ENCODE measurements around the gene STXBP3. TPM values are rescaled to one million over a fixed set of nuclear protein-coding genes. Genes with fewer than 3 reads are reported as not detected.

The STXBP3 gene
- polyA plus RNA-seq, 4 donors: 61.9 to 88.9 (median 67.3) TPM

DNA sequence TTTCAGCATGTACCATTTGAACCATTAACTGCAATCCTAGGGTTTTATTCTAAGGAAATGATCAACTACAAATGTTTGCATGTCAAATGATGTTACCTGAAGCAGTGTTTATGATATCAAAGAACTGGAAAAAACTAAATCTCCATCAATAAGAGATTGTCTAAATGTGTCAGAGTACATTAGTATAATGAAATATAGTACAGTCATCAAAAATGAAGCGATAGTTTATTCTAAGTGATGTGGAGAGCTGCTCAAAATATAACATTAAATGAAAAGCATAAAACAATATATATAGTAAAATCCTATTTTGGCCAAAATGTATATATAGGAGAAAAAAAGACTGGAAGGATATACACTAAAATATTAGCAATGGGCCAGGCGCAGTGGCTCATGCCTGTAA lies 86.5 kb downstream of the STXBP3 start:
- DNase-seq (ENCODE audit: low read depth in 4 of 4, low spot score in 2 of 4): no peak

DNA sequence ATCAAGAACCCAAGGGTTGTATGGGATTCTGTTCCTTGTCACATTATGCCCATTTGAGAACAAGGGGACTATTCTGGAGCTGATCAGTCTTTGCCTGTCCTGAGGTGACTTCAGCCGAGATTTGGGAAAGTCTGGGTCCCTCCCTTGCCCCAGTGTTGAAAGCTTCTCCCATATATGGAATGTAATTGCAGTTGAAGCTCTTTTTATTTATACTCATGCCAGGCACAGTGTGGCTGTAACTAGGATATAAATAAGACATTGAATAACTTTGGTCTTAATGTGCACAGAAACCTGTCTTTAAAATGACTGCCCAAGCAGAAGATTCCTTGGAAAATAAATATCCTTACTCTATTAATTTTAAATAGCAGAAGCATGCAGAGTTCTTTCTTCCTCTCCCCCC lies 95.2 kb downstream of the STXBP3 start:
- no peak for DNase-seq (ENCODE audit: low read depth in 4 of 4, low spot score in 2 of 4)

DNA sequence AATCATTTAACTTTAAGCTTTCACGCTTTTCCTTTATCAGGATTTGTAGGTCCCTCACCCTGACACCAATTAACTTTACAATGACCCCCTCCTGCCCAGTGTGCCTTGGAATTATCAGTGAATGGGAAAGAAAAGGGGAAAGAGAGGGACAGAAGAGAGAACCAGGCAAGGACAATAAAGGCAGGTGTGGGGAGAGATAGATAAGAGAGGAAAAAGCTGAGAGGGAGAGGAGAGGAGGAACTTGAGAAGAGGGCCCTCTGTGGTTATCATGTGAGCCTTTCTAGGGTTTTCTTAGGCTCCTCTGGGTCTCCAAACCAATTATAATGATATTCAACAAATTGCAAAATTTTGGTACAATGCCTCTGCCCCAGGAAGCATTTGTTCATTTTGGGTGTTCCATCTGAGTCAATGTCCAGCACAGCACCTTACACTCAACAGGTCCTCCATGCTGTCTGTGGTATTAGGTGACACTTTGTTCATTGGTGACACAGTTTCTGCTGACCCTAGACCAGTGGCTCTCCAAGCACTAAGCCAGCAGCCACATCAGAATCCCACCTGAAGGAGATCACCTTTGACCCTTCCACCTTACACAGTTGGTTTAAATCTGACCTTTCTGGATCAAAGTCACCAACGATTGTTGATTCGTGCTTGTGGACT lies 96.2 kb downstream of the STXBP3 start:
- DNase-seq (ENCODE audit: low read depth in 4 of 4, low spot score in 2 of 4): no peak

DNA sequence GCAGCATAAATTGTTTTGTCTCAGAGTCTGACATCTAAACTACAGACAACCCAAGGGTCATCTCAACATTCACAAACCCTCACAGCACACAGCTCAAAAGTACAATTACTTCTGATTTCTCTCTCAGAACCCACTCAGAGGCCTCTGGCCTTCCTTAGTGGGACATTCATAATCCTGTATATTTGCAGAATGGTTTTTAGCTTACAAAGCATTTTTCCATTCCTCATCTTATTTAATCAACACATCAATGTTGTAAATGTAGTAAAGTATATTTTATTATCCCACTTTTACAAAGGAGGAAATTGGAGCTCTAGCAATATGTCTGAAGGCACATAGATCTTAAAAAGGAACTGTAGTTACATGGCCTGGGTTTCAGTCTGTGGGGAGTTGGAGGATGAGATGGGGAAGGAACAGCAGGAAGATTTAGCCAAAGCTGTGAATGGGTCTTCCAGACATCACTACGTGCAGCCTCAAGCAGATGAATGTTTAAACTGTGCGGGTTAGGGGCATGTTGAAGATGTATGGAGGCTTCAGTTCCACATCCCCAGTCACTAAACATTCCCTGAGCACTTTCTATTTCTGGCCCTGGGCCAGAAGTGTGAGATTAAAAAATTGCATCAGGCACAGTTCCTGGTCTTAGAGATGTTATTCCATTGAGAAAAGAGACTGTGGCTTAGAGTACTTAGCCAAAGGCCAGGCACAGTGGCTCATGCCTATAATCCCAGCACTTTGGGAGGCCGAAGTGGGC lies 97.1 kb downstream of the STXBP3 start:
- no peak for DNase-seq (ENCODE audit: low read depth in 4 of 4, low spot score in 2 of 4)

DNA sequence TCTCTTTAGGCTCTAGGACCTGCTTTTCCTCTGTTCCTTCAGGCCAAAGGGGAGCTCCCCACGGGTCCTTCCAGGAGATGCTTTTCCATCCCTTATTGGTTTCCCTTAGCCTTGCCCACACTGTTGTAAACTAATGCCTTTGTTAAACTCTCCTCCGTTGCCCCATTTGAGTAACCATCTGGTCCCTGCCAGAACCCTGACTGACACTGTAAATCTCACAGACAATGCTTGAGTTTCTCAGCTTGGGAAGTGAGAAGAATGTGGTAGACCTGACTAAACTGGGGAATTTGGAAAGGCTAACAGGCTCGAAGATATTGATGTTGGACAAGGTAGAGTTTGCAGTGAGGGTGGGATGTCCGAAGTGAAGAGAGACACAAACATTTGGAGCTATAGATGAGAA lies 99.0 kb downstream of the STXBP3 start:
- no peak for DNase-seq (ENCODE audit: low read depth in 4 of 4, low spot score in 2 of 4)

DNA sequence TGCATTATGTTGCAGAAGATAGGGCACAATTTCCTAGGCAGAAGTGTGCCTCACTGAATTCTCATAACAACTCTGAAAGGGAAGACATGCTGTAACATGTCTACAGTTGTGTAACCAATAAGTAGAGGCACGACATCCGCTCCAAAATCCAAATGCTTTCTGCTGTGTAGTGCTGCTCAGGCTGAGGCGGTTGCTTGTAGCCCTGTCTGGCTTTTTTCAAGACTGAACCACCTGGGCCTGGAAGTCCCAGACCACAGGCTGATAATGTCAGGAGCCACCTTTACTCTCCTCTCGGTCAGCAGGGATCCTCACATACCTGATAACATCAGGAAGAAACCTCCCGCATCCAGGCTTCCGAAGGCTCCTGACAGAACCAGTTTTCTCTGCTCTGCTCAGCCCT lies 99.5 kb downstream of the STXBP3 start:
- DNase-seq (ENCODE audit: low read depth in 4 of 4, low spot score in 2 of 4): no peak

DNA sequence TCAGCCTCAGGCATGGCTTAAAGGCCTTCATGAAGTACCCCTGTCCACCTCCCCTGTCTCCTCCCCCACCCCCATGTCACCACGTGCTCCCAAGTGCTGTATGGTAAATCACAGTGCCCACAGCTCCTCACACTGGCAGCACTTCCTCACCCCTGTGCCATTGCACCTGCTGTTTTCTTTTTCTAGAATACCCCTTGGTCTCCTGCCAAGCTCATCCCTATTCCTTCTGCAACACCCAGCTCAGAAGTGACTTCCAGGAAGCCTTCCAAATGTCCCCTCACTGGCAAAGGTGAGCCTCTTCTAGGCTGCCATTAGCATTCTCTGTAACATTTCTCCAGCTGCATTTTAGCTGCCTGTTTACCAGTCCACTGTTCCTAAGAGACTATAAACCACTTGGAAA lies 101.0 kb downstream of the STXBP3 start:
- DNase-seq (ENCODE audit: low read depth in 4 of 4, low spot score in 2 of 4): no peak

DNA sequence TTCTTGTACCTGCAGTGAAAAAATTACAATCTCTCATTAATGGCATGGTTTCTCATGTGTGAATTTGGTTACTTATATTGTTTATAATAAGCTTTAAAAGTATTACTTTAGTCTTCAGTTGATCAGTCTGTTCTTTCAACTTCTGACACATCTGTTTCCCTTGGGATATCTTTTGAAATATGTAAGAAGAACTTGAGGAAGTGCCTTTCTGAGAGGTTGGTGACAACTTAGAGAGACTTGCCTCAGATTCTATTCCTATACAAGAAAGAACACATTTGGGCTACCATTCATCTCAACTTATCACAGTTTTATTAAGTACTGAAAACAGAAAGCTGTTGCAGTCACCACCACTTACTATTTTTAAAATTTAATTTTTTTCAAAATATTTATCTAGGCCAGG lies 102.3 kb downstream of the STXBP3 start:
- no peak for DNase-seq (ENCODE audit: low read depth in 4 of 4, low spot score in 2 of 4)

DNA sequence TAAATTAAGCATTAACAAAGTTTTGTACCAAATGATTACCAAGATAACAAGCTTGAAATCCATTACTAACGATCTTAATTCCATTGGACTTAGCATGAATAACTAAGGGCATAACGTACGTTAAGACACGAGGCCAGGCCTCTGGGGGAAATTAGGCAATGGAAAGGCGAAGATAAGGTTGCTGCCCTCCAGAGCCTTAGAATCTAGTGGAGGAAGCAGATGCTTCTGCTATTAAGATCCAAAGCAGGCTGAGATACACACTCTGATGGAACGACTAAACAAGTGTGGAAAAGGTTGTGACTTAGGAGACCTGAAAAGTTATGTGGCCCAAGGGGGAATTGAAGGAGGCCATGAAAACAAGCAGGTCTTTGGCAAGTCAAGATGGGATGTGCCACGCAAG lies 104.5 kb downstream of the STXBP3 start:
- no peak for DNase-seq (ENCODE audit: low read depth in 4 of 4, low spot score in 2 of 4)

DNA sequence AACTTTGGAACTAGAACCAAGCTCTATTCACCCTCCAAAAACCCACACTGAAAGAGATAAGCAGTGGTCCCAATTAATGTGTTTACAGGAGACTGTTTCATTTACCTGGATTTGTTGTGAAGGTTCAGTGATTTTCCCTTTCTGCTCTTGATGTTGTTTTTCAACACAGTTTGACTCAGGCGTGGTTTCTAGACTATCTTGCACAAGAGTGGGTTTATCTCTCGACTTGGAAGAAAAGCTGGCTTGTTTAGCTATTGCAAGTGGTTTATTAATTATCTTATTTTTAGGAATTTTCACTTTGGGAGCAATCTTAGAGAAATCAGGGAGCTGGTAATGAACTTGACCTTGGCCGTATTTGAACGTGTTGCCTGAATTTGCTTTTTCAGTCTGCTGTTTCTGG lies 105.1 kb downstream of the STXBP3 start:
- DNase-seq (ENCODE audit: low read depth in 4 of 4, low spot score in 2 of 4): no peak

DNA sequence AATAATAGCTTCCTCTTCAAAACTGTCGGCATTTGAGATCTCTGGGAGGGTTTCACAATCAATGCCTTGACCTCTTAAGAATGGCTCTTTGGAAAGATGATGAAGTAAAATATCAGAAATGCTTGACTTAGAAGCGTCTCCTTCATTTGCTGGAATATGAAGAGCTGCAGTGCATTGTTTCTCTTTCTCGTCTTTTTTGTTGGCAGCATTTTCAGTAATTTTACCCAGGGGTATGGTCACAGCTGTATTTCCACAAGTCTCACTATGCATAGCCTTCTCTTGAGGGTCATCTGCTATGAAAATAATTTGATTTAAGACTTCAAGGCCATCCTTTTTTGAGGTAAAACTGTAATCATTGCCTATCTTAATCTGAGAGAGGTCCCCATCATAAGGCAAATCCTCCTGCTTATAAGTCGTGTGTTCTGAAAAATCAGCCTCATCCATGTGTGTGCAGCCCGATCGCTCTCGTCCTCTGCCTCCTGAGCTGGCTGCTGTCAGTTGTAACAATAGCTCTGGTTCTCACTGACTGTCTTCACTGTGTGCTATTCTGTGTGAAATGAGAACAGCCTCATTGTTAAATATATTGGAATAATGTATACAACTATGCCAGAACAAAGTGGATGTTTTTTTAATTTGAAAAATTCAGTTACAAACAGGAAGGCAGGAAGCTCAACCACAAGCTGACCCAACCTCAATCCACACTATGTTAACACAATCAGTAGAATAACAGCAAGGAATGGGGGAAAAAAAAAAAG lies 105.9 kb downstream of the STXBP3 start:
- DNase-seq (ENCODE audit: low read depth in 4 of 4, low spot score in 2 of 4): no peak

DNA sequence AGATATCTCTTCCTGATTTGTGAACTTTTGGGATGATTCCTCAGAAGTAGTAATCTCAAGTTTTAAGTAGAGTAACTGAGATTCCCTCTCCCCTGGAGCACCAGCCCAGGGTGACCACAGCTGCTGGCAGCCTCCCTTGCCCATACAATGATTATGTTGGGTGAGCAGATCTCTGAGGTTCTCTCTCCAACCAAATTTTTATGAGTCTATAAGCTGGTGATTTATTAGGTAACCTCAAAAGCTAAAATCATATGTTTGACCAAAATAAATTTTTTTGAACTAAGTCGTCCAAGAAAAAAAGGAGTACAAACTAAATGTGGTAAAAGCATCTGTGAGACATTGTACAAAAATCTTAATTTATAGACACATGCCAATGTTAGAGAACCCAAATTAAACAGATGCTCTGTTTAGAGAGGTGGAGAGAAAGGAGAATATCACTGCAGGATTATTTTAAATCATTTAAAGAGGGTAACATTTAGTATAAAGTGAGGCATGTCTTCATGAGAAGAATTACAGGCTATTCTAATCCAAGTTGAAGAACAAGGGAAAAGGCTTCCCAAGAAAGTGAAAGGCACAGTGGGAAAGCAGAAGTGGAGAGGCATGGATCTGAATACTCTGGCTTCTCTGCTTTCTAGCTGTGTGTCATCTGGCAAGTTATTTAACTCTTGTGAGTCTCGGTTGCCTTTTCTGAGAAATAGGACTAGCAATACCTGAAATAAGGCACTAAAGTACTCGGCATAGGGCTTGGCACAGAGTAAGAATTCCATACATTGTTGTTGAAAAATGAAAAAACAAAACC lies 107.9 kb downstream of the STXBP3 start:
- no peak for DNase-seq (ENCODE audit: low read depth in 4 of 4, low spot score in 2 of 4)

DNA sequence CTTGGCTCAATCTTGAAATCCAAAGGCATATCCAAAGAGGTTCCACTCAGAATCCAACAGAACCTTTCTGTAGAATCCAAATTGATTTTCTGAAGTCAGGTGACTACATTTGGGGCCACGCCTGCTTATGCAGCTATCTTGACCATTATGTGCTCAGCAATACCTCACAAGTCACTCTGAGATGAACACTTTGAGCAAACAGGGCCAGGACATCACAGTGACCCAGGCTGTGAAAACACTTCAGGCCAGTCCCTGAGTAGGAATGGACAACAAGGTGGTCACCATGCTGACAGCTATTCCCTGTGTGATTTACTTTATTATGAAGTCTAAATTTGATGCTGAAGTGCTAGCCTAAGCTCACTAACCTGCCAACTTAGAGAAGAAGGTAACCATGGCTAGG lies 110.5 kb downstream of the STXBP3 start, which contains the start of gene AKNAD1:
Gene AKNAD1 (minus strand): TSS at position 101 of the 400 bp plus-strand sequence. CDS start 4,430 bp downstream, outside the sequence.
- DNase-seq (ENCODE audit: low read depth in 4 of 4, low spot score in 2 of 4): no peak

DNA sequence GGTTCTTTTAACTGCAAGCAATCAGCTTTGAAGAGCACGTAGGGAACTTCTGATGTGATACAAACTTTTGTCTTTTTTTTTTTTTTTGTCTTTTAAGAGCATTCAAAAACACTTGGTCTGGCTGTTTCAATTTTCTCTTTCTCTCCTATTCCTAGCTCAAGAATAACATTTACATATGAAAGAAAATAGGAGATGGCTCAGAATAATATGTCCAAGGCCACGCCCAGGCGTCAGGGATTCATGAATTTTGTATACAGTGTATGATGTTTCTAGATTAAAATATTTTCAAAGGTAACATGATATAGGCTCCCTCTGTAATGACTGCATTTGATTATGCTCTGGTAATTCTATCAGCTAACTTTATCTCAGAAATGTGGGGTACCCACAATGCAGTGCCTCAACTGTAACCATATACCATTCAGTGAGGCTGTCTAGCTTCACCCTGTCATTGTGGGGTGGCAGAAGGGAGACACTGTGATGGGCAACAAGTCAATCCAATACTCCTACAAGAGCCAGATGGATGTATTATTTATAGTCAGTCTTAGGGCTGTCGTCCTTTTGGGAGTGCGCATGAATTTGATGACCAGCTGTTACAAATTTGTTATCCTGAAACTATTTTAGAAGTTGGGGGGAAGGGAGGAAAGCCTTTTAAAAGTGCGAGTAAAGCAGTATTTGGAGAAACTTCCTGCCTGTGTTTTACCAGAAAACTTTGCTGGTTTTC lies 111.9 kb downstream of the STXBP3 start:
- no peak for DNase-seq (ENCODE audit: low read depth in 4 of 4, low spot score in 2 of 4)

Other genes with a start within 250 kb of the STXBP3 start
- gene EEIG2, start 186.6 kb upstream of the STXBP3 start, polyA plus RNA-seq (ENCODE audit: insufficient read length in 4 of 4): 10 to 100 TPM; 15.6 to 21.2 (median 19.2) TPM
- 10 to 100 TPM; 11.8 to 13.2 (median 12.3) TPM for gene HENMT1, start 85.6 kb upstream of the STXBP3 start, polyA plus RNA-seq (ENCODE audit: insufficient read length in 4 of 4)
- 10 to 100 TPM; 57.3 to 99.4 (median 80.4) TPM for gene PRPF38B, start 54.4 kb upstream of the STXBP3 start, polyA plus RNA-seq (ENCODE audit: insufficient read length in 4 of 4)
- gene FNDC7, start 33.8 kb upstream of the STXBP3 start, polyA plus RNA-seq (ENCODE audit: insufficient read length in 4 of 4): not detected
- not detected for gene AKNAD1, start 110.4 kb downstream of the STXBP3 start, polyA plus RNA-seq (ENCODE audit: insufficient read length in 4 of 4)
- gene GPSM2, start 130.3 kb downstream of the STXBP3 start, polyA plus RNA-seq (ENCODE audit: insufficient read length in 4 of 4): 10 to 100 TPM; 17.1 to 20.2 (median 18.5) TPM
- gene CLCC1, start 216.8 kb downstream of the STXBP3 start, polyA plus RNA-seq (ENCODE audit: insufficient read length in 4 of 4): 10 to 100 TPM; 33.3 to 42.1 (median 37.8) TPM